Upper lobe of left lung (tissue), 6 donors: ENCODE data around the gene GNPAT. TPM values are rescaled to one million over a fixed set of nuclear protein-coding genes. Genes with fewer than 3 reads are reported as not detected.

ENCODE experiments used
- ATAC-seq, 2 donors: fragments of 200-7000 bp; cut with Tn5 transposase; one replicate each; pipeline ENCODE4 v1.9.1; 2022; ENCODE audit warnings: mild to moderate bottlenecking in 2 of 2, moderate library complexity in 2 of 2; ENCODE audit not compliant: low FRiP score in 2 of 2
- DNase-seq, 2 donors: peaks; one replicate each; pipeline ENCODE4 v3.0.0-alpha.2; 2019 to 2020
- H3K27ac ChIP-seq, 4 donors: fragments of 200-600 bp; sonication (generic); one replicate each; pipeline ENCODE4 v1.5.1; 2016 to 2019
- H3K27me3 ChIP-seq, 4 donors: fragments of 200-600 bp; sonication (generic); one replicate each; pipeline ENCODE4 v1.5.1; 2017 to 2019
- H3K36me3 ChIP-seq, 4 donors: fragments of 200-600 bp; sonication (generic); one replicate each; pipeline ENCODE4 v1.5.1; 2016 to 2019
- H3K4me1 ChIP-seq, 4 donors: fragments of 200-600 bp; sonication (generic); one replicate each; pipeline ENCODE4 v1.5.1; 2018 to 2019
- H3K4me3 ChIP-seq, 4 donors: fragments of 200-600 bp; sonication (generic); one replicate each; pipeline ENCODE4 v1.5.1; 2017 to 2019; ENCODE audit warnings: mild to moderate bottlenecking in 2 of 4, moderate library complexity in 1 of 4
- H3K9me3 ChIP-seq, 4 donors: fragments of 200-600 bp; sonication (generic); one replicate each; pipeline ENCODE4 v1.5.1; 2018 to 2019
- CTCF ChIP-seq, 6 experiments: fragments of 450-650 bp in 4 of 6; fragments of 200-600 bp in 2 of 6; sonication (generic) in 2 of 6; IDR thresholded peaks; one replicate each; pipeline ENCODE4 v1.5.1; 2016 to 2019; ENCODE audit warnings: antibody characterized with exemption in 6 of 6
- EP300 ChIP-seq, 4 donors: sonication (generic); formaldehyde crosslinking; IDR thresholded peaks; one replicate each; pipeline ENCODE4 v1.5.1; 2017; ENCODE audit warnings: antibody characterized with exemption in 4 of 4, control low read depth in 2 of 4
- POLR2A ChIP-seq, 4 donors: fragments of 450-650 bp; IDR thresholded peaks; one replicate each; pipeline ENCODE4 v1.5.1; 2016 to 2017; ENCODE audit warnings: antibody characterized with exemption in 4 of 4, mild to moderate bottlenecking in 2 of 4
- POLR2AphosphoS5 ChIP-seq, 2 donors: sonication (generic); formaldehyde crosslinking; IDR thresholded peaks; one replicate each; pipeline ENCODE4 v1.5.1; 2017; ENCODE audit warnings: antibody characterized with exemption in 2 of 2
- WGBS, 2 donors: methylation state at CpG; one replicate each; pipeline ENCODE4 v1.1.5; 2017 to 2018; 5-methylcytosine and 5-hydroxymethylcytosine counted together
- small RNA-seq, 4 donors: library from RNA; depleted of rRNA; stranded (forward); fragments of <200 nt; gene quantifications; one replicate each; pipeline ENCODE3, GENCODE V24; 2016
- total RNA-seq, 6 donors: library from RNA; depleted of rRNA in 4 of 6; stranded (reverse); fragments of >200 nt in 4 of 6; gene quantifications; one replicate each; pipeline versions ENCODE4 v1.1.0 to v1.2.1, GENCODE V29; 2016 to 2021
- donor health status: DM: no; HTN: no; CAD: no; lungs with moderate emphysema.
- donor health status: DM: no; HTN: yes; CAD: no; lungs with severe emphysema.

Gene GNPAT
- total RNA-seq, 6 donors from 2014 or later = 14.0 to 65.0 (median 30.5) TPM

GRCh38 chr1:231326248-231326647 is 85.2 kb downstream of the GNPAT start:
- H3K27ac ChIP-seq = no peak overlapping the region
- no peaks in the 10 kb centered on the region for H3K9me3 ChIP-seq
- 65 to 68% methylated on average over 1 of the region's 1 CpG for WGBS, 2 donors
- DNase-seq (no peak), ATAC-seq (no peak)
- H3K4me1 ChIP-seq = no peaks in the 10 kb centered on the region
- H3K27me3 ChIP-seq = no peaks in the 10 kb centered on the region
- no peak for TF ChIP-seq EP300 (IDR thresholded peaks at IDR 0.05)
- no peak for TF ChIP-seq CTCF (IDR thresholded peaks at IDR 0.05)
- TF ChIP-seq POLR2AphosphoS5 (IDR thresholded peaks at IDR 0.05) = no peak
- TF ChIP-seq POLR2A (IDR thresholded peaks at IDR 0.05) = no peak
- H3K4me3 ChIP-seq = no peak overlapping the region
- H3K36me3 ChIP-seq = no peaks in the 10 kb centered on the region

Small RNA genes within 50 kb of the gene (small RNA-seq; reads per million reads assigned to genes)
- 0 reads per million in 4 donors for gene RNA5SP80

Other genes starting within 250 kb of the GNPAT start
- gene FAM89A, start 201.0 kb upstream of the GNPAT start, total RNA-seq = 10 to 100 TPM; 17.8 to 64.5 (median 39.3) TPM
- under 1 TPM in 1 of 6 donors, not detected in 5; 0.03 TPM for gene TRIM67, start 79.2 kb upstream of the GNPAT start, total RNA-seq
- gene EXOC8, start 96.6 kb downstream of the GNPAT start, total RNA-seq = 10 to 100 TPM; 16.3 to 24.7 (median 17.5) TPM
- 10 to 100 TPM in 4 of 6 donors, 1 to 10 TPM in 2; 8.8 to 30.9 (median 17.2) TPM for gene SPRTN, start 97.1 kb downstream of the GNPAT start, total RNA-seq
- gene EGLN1, start 181.1 kb downstream of the GNPAT start, total RNA-seq = 10 to 100 TPM; 19.9 to 30.4 (median 22.8) TPM